GM23338 (cell line): ENCODE measurements around the gene ECT2. TPM values are rescaled to one million over a fixed set of nuclear protein-coding genes. Genes with fewer than 3 reads are reported as not detected.

Source experiments
- ATAC-seq: fragments of 200-7000 bp; cut with Tn5 transposase; 3 replicates; pipeline ENCODE4 v1.9.1; 2020
- DNase-seq: peaks from one replicate; pipeline ENCODE4 v3.0.0-alpha.2; 2015; ENCODE audit warnings: low spot score
- H2AFZ ChIP-seq: fragments of 200-600 bp; sonication (generic); 2 replicates; pipeline ENCODE4 v1.8.0; 2016; ENCODE audit warnings: antibody characterized with exemption, mild to moderate bottlenecking, moderate library complexity
- H3F3A ChIP-seq: fragments of 200-600 bp; sonication (generic); replicated peaks from 2 replicates; pipeline ENCODE4 v1.8.0; 2017; ENCODE audit warnings: antibody characterized with exemption, mixed run types, low read depth
- H3K27ac ChIP-seq: fragments of 200-600 bp; sonication (generic); 2 replicates; pipeline ENCODE4 v1.6.1; 2016; ENCODE audit warnings: low read depth
- H3K27me3 ChIP-seq: fragments of 200-600 bp; sonication (generic); 2 replicates; pipeline ENCODE4 v1.8.0; 2016; ENCODE audit warnings: mild to moderate bottlenecking, mixed run types, moderate library complexity; ENCODE audit not compliant: insufficient read depth
- H3K36me3 ChIP-seq: fragments of 200-600 bp; sonication (generic); 2 replicates; pipeline ENCODE4 v1.8.0; 2016; ENCODE audit warnings: mild to moderate bottlenecking; ENCODE audit not compliant: insufficient read depth
- H3K4me1 ChIP-seq: fragments of 200-600 bp; sonication (generic); 2 replicates; pipeline ENCODE4 v1.8.0; 2016; ENCODE audit warnings: mild to moderate bottlenecking, moderate library complexity; ENCODE audit not compliant: insufficient read depth
- H3K4me2 ChIP-seq: fragments of 200-600 bp; sonication (generic); 2 replicates; pipeline ENCODE4 v1.7.1; 2017; ENCODE audit warnings: mixed run types
- H3K4me3 ChIP-seq: fragments of 200-600 bp; sonication (generic); 2 replicates; pipeline ENCODE4 v1.6.1; 2016; ENCODE audit warnings: mixed run types
- H3K79me2 ChIP-seq: fragments of 200-600 bp; sonication (generic); replicated peaks from 2 replicates; pipeline ENCODE4 v1.8.0; 2017; ENCODE audit warnings: mild to moderate bottlenecking; ENCODE audit not compliant: insufficient read depth
- H3K9me2 ChIP-seq: fragments of 200-600 bp; sonication (generic); 2 replicates; pipeline ENCODE4 v1.8.0; 2017; ENCODE audit not compliant: insufficient read depth
- H4K20me1 ChIP-seq: fragments of 200-600 bp; sonication (generic); replicated peaks from 2 replicates; pipeline ENCODE4 v1.8.0; 2017; ENCODE audit warnings: mild to moderate bottlenecking; ENCODE audit not compliant: insufficient read depth
- H3K27ac Mint-ChIP-seq: 2 replicates; pipeline ENCODE4 v1.8.0; 2020; ENCODE audit warnings: inconsistent platforms, mild to moderate bottlenecking, moderate library complexity, mixed read lengths
- H3K27me3 Mint-ChIP-seq: 3 replicates; pipeline ENCODE4 v1.8.0; 2022; ENCODE audit warnings: low read depth, mild to moderate bottlenecking, moderate library complexity, mixed read lengths, inconsistent platforms; ENCODE audit not compliant: insufficient read depth, poor library complexity
- H3K36me3 Mint-ChIP-seq: 3 replicates; pipeline ENCODE4 v1.8.0; 2021; ENCODE audit warnings: low read depth, mild to moderate bottlenecking, inconsistent platforms, moderate library complexity, mixed read lengths
- H3K4me1 Mint-ChIP-seq: 3 replicates; pipeline ENCODE4 v1.8.0; 2020; ENCODE audit warnings: mild to moderate bottlenecking, inconsistent platforms, mixed read lengths
- H3K4me3 Mint-ChIP-seq: 3 replicates; pipeline ENCODE4 v1.8.0; 2021; ENCODE audit warnings: moderate library complexity, mild to moderate bottlenecking, inconsistent platforms, mixed read lengths
- H3K9me3 Mint-ChIP-seq: 3 replicates; pipeline ENCODE4 v1.8.0; 2020; ENCODE audit warnings: moderate library complexity, mild to moderate bottlenecking, inconsistent platforms, mixed read lengths
- CREB1 ChIP-seq: fragments of 250-450 bp; sonication (Bioruptor Pico); IDR thresholded peaks from 2 replicates; pipeline ENCODE4 v1.5.0; 2020; ENCODE audit warnings: low read depth, mild to moderate bottlenecking, moderate library complexity
- ETS1 ChIP-seq: IDR thresholded peaks from 2 replicates; pipeline ENCODE4 v1.6.1; 2016; ENCODE audit warnings: antibody characterized with exemption
- EZH2phosphoT487 ChIP-seq: fragments of 200-600 bp; sonication (generic); IDR thresholded peaks from one replicate; pipeline ENCODE4 v1.8.1; 2018; ENCODE audit warnings: antibody characterized with exemption; ENCODE audit not compliant: unreplicated experiment
- JUNB ChIP-seq: IDR thresholded peaks from one replicate; pipeline ENCODE4 v1.6.1; 2016; ENCODE audit warnings: antibody characterized with exemption; ENCODE audit not compliant: unreplicated experiment
- NANOG ChIP-seq: IDR thresholded peaks from 2 replicates; pipeline ENCODE4 v1.6.1; 2016; ENCODE audit warnings: antibody characterized with exemption, borderline replicate concordance
- POLR2AphosphoS5 ChIP-seq: IDR thresholded peaks from 2 replicates; pipeline ENCODE4 v1.6.1; 2016; ENCODE audit warnings: antibody characterized with exemption, low read depth
- REST ChIP-seq: IDR thresholded peaks from one replicate; pipeline ENCODE4 v1.6.1; 2018; ENCODE audit warnings: antibody characterized with exemption; ENCODE audit not compliant: unreplicated experiment
- STAT1 ChIP-seq: IDR thresholded peaks from one replicate; pipeline ENCODE4 v1.6.1; 2016; ENCODE audit warnings: antibody characterized with exemption; ENCODE audit not compliant: unreplicated experiment
- ZNF114 ChIP-seq: fragments of 250-450 bp; sonication (Bioruptor Pico); IDR thresholded peaks from 2 replicates; pipeline ENCODE4 v1.5.0; 2020; ENCODE audit warnings: mild to moderate bottlenecking, moderate library complexity
- ZNF462 ChIP-seq: fragments of 250-450 bp; sonication (Bioruptor Pico); IDR thresholded peaks from 2 replicates; pipeline ENCODE4 v1.5.0; 2020; ENCODE audit warnings: mild to moderate bottlenecking, moderate library complexity
- polyA plus RNA-seq: library from polyadenylated mRNA; unstranded; fragments of >200 nt; fragmentation: Nextera tagmentation; extraction: Ambion mirVana; gene quantifications from 2 replicates; pipeline ENCODE4 v1.2.1, GENCODE V29; 2016
- total RNA-seq: library from RNA; depleted of rRNA; stranded (reverse); fragments of >200 nt; shearing (Covaris generic); gene quantifications from 2 replicates; pipeline ENCODE4 v1.2.3, GENCODE V29; 2014

ECT2 gene
- total and polyA plus RNA-seq, 2 experiments from 2014 or later: 102 to 111 TPM

- no peak for TF ChIP-seq REST
- no peak for TF ChIP-seq STAT1
- TF ChIP-seq ETS1: no peak
- no peak for TF ChIP-seq CREB1 (CRISPR knock-in tag)
Observed at GRCh38 chr3:172813462-172813861, 62.9 kb downstream of the ECT2 start (continued).

GRCh38 chr3:172814738-172815137 is 64.2 kb downstream of the ECT2 start:
- H3K4me3 ChIP-seq: no peak overlapping the region
- DNase-seq: no peak
- Mint-ChIP-seq H3K4me3 (no peak overlapping the region), H3K27ac (no peak overlapping the region), H3K9me3 (no peaks in the 10 kb centered on the region), H3K36me3 (peaks cover 11% of the 10 kb centered on the region; the same call in 2 of the 3 replicates), H3K4me1 (no peaks in the 10 kb centered on the region), H3K27me3 (no peaks in the 10 kb centered on the region)
- H3K79me2 ChIP-seq: no peaks in the 10 kb centered on the region
- no peaks in the 10 kb centered on the region for H4K20me1 ChIP-seq
- no peaks in the 10 kb centered on the region for H3K4me1 ChIP-seq
- no peak overlapping the region for H3K4me2 ChIP-seq
- peaks cover 14% of the 10 kb centered on the region for H3K36me3 ChIP-seq
- no peak overlapping the region for H2AFZ ChIP-seq
- H3K27ac ChIP-seq: no peak overlapping the region
- no peaks in the 10 kb centered on the region for H3K9me2 ChIP-seq
- no peak for ATAC-seq
- H3F3A ChIP-seq: no peaks in the 10 kb centered on the region
- H3K27me3 ChIP-seq: no peaks in the 10 kb centered on the region
- TF ChIP-seq CREB1 (CRISPR knock-in tag) (no peak), REST (no peak), EZH2phosphoT487 (no peak), NANOG (no peak), POLR2AphosphoS5 (no peak), STAT1 (no peak), ZNF462 (no peak), ZNF114 (CRISPR knock-in tag) (no peak), JUNB (no peak)
